NCI-H1092 treated with DMSO at 0.1 percent for 48 hours (cell line): ENCODE measurements around the gene WDR7.

Experiments used
- DNase-seq: peaks from one replicate; lab custom pipeline; 2025; lab: John Stamatoyannopoulos, UW

Gene WDR7

DNA sequence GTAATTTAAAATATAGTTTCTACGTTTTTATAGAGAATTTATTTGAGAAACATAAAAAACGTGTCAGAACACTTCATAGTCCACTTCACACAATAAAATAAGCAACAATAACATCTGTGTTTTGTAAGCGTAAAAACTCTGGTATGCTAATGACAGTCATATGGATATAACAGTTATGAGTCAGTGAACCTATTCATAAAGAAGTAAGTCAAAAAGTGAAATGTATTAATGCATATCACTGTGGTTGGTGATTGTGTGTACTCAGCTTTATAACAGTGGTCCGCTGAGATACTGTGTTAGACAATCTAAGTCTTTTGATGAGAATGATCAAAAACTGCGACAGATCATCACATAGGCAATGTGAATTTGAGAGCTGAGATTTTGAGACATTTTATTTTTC lies 153.2 kb downstream of the WDR7 start:
- DNase-seq = no peak

DNA sequence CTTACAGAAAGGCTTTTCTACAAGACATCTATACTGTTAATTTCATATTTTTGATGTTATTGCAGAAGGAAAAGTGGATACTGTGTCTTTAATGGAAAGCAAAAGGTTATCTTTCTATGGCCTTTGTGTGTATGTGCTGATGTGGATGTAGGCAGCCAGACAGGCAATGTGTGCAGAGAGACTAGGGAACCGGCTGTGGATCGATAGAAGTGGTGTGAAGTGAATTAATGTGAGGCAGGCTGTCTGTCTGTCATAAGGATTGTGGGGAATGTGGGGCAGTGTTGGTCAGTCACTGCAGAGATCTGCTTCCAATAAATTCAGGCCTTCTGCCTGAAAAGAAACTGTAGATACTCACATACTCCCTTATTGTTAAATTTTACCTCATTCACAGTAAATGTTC lies 156.7 kb downstream of the WDR7 start:
- DNase-seq = no peak

DNA sequence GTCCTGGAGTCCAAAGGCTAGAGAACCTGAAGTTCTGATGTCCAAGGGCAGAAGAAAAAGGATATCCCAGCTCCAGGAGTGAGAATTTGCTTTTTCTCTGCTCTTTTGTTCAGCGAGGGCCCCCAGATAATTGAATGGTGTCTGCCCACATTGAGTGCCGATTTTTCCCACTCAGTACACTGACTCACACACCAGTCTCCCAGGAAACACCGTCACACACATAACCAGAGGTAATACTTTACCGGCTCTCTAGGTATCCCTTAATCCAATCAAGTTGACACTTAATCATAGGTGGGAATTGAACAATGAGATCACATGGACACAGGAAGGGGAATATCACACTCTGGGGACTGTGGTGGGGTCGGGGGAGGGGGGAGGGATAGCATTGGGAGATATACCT lies 161.5 kb downstream of the WDR7 start:
- no peak for DNase-seq

DNA sequence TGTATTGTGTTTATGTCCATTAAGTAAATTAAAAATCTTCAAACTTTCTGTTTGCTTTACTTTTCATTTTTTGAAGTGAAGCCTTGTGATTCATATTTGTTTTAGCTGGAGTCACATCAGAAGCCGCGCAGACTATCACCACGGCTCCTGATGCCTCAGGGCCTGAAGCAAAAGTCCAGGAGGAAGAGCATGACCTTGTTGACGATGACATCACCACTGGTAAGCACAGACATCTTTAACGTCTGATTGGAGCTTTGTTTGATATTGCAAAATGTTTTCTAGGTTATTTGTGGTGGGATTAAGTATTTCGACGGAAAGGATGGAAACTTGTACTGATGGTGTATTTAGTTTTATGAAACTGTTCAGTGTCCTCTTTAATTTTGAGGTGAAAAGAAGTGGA lies 164.8 kb downstream of the WDR7 start:
- DNase-seq = no peak

DNA sequence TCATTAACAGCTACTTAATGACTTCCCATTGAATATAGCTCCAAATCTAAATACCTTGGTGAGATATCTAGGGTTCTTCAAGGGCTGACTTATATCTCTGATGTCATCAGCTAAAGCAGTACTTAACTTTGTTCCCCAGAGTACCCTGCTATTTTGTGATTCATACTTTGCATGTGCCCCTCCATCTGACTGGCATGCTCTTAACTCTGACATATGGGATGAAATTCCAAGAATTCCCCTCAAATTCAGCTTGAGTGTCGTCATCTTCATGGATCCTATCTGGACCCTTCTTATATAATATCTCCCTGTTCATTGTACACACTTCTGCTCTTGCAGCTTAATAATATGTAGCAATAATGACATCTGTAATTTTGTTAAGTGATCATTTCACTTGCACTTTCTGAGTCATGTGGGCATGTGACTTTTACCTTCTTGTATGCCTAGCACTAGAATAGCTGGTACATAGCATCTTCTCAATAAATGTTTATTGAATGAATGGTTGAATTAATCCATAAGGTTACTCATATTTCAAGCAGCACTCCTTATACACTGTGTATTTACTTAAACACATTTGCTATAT lies 172.9 kb downstream of the WDR7 start:
- no peak for DNase-seq

DNA sequence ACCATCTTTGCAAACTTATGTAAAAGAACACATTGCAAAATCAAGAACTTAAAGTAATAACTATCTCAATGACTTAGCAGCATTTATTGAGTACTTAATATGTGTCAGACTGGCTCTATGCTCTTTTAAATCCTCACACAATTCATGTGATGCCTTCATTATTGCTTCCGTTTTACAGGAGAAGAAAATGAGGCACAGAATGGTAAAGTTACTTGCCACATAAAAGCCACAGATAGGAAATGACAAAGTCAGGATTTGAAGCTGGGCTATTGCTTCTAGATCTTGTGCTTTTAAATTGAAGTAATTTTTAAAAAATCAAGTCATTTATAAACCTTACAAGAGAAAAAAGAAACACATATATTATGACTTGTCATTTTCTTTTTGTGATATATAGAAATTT lies 174.2 kb downstream of the WDR7 start:
- DNase-seq = no peak

DNA sequence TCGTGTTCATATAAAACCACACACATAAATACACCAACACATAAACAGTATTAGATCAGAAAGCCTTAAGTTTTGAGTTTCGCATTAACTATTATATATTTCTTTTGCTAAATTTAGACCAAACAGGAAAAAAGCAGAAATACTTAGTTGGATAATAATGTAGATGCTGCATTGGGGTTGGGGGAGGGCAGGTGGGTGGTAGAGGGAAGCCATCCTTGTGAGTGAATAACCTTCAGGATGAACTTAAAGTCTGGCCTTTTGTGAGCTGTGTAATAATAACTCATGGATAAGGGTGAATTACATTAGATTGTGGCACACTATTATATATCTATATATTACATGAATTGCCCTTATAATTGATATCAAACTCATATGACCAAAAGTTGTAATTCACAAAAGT lies 174.7 kb downstream of the WDR7 start:
- DNase-seq = no peak

DNA sequence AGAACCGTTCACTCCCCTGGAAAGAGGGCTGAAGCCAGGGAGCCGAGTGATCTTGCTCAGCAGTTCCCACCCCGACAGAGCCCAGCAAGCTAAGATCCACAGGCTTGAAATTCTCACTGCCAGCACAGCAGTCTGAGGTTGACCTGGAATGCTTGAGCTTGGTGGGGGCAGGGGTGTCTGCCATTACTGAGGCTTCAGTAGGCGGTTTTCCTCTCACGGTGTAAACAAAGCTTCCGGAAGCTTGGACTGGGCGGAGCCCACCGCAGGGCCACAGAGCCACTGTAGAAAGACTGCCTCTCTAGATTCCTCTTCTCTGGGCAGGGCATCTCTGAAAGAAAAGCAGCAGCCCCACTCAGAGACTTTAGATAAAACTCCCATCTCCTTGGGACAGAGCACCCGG lies 180.8 kb downstream of the WDR7 start:
- no peak for DNase-seq

DNA sequence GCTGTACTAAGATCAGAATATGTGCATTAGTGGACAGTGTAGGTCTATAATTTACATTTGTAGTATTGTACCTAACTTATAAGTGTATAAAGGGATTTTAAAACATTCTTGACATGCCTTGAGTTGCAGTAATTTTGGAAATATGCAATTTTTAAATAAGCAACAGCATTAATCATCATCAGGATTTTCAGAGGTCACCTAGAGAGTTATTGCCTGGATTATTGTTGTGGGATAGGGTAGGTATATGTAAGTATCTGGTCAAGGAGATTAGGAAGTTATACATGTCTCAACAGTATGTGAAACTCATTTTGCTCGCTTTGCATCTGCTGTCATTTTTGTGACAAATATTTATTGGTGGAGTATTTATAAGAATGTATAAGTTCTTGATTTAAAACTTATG lies 184.2 kb downstream of the WDR7 start:
- no peak for DNase-seq

DNA sequence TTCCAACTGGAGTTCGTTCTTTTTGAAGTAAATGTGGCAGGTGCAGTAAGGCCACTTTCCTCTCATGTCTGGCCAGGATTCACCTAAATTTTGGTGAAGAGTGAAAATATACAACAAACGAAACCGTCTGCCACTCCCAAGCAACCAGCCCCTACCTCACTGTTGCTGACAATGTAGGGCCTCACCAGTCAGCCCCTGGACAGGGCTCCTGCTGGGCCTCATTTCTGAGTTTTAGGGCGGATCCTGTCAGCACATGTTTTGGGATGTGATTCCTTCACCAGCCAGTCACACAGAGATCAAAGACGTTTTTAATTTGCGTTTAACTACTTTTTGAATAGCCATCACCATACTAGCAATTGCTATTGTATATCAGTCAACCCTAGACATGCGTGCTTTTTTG lies 185.0 kb downstream of the WDR7 start:
- no peak for DNase-seq

DNA sequence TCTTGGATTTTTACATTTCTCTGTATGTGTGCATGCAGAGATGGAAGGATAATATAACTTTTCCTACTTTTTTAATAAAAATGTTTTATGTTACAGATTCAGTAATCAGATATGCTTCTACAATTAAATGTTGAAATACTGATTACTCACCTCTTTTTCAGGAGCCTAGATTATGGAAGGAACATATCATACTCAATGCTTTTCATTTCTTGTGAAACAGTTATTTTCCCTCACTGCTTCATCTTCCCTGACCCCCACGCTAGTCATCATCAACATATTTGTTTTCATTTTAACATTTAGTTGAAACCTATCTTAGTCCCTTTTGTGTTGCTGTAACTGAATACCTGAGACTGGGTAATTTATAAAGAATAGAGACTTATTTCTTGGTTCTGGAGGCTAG lies 190.7 kb downstream of the WDR7 start:
- DNase-seq = no peak

DNA sequence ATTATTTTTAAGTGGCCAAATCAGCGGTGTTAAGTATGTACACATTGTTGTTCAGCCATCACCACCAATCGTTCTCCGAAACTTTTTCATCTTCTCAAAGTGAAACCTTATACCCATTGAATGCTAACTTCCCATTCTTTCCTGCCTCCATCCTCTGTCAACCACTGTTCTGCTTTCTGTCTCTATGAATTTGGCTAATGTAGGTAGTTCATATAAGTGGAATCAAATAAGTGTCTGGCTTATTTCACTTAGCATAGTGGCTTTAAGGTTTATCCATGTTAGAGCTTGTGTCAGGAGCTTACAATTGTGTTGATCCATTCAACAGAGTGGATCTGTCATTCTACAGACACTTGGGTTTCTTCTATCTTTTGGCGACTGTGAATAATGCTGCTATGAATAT lies 192.1 kb downstream of the WDR7 start:
- no peak for DNase-seq

DNA sequence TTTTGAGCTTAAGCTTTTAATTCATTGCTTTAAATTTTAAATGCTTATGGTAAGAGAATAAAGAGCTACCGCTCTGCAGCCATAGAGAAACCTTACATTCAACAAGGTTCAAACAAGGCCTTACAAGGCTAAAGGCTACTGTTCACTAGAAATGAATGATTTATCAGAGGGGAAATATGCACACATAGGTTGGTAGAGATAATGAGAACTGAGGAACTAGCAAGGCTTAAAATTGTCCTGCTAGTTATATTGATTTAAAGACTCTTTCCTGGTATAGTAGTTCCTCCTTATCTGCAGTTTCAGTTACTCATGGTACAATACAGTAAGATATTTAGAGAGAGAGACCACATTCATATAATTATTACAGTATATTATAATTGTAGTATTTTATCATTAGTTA lies 193.4 kb downstream of the WDR7 start:
- DNase-seq = no peak

DNA sequence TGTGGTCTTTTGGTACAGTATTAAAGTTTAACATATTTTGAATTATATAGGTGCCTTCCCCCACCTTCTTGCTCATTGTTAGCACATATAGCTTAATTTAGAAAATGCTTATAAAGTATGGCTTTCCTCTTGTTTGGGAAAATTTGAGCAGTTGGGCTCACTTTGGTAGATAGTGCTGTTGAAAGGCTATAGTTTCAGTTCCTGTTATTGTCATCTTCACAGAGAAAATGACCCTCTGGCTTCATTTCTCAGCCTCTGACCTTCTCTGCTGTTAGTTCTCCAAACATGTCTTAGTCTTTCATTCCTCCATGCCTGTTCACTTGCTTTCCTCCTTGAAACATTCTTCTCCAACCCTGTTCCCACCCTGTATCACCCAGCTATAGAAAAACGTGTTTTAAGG lies 200.6 kb downstream of the WDR7 start:
- no peak for DNase-seq

DNA sequence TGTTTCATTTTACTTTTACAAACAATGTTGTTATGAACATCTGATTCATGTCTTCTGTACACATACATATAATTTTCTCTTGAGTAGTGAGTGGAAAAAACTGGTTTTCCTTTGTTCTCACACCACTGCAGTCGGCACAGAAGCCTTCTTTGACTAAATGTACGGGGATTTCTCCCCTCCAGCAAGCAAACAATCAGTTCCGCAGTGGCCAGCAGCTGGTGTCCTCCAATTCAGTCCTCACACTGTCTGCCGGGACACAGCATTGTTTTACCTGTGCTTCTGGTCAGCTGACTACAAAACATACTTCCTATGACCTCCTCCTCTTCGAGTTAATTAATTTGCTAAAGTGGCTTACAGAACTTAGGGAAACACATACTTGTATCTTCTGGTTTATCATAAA lies 202.8 kb downstream of the WDR7 start:
- no peak for DNase-seq

DNA sequence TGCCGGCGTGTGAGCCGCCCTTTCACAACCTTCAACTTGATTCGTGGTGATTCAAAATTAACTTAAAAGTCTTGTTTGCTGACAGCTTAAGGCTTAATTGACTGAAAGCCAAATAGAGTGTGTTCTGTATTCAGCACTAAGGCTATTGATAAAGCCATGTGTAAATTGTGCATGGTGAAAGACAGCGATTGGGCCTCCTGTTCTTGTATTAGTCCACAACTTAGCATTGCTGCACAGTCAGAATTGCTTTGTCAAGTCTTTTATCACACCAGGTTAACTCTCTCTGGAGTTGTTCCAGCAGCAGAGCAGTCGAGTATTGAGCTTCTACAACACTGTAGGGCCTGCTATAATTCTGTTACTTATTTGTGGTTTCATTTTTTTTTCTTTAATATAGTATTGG lies 210.1 kb downstream of the WDR7 start:
- DNase-seq = peak; percentile 61

DNA sequence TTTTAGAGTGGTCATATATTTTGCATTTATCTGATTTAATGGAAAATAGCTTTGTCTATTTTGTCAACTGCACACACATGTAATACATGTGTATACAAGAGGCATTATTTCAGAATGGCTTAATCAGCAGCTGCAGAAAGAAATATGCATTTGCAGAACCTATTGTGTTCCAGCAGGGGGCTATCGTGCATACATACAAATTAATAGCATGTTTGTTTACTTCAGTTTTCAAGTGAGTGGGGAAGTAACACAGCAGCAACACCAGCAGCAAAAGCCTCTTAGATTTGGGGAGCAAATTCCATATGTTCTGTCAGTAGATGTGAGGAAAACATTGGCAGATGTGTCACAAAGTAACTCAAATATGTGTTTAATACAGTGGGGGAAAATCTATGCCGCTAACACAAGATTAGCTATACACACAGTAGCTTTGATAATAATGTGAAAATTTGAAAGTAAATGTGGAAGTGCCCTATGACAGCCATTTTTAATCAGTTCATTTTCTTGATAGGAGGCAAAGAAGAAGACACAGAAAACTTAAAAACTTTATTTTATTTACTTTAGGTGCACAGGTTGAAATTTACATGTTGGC lies 218.1 kb downstream of the WDR7 start:
- DNase-seq = peak; percentile 68

DNA sequence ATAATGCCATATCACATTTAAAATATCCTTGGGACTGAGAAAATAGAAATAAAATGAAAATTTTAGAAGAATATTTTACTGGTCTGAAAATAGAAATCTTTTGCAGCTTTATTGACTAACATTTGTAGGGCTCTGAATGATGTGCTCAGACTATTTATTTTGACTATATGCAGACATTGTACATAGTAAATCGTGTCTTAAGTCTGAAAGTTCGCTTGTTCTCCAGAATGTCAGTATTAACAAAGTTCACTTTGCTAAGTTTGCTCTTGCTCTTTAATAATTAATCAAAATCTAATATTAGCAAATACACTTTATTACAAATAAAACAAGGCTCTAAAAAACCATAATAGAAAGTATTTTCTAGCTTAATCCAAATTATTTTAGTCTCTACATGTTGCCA lies 219.8 kb downstream of the WDR7 start:
- DNase-seq = no peak

DNA sequence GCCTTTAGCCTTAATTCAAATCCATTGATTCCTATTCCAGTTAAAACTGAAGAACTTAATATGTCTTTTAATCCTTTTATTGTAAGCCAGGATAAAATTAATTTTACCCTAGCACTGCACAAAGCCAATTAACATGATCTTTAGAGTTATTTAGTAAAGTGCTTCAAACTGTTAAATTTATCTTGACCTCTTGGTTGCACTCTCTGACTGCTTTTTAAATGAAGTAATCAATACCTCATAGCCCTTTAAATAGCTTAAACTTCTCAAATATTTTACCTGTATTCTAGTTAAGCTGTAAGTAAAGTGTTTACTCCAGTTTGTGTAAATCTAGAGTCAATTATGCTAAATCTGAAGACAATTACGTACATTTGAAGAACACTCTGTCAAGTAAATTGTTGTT lies 221.0 kb downstream of the WDR7 start:
- no peak for DNase-seq

DNA sequence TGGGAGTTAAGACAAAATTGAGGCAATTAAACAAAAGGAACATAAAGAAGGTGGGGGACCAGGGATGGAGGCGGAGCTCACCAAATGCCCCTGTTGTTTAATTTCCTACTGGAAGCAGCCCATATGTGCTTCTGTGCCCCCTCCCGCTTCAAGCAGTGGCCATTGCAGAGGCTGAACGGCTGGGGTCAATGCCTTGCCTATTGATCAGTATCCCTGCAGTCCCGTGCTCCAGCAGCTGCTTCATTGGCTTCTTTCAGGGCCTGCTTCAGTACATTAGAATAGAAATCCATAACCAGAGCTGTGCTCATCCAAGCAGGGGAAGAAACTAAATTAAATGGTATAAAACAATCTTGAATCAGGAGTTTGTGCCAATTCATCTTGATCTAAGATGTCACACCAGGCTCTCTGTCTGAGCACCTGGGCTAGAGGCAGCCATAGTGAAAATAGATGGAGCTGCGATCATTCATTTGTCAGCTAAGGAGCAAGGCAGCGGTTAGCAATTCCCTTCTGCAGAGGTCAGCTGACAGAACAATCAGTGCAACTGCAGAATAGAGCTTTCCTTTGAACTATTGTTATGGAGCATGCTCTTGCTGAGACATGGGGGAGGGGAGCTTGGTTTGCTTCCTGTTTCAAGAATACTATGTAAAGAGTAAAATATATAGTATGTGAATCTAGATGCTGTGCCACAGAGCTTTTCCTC lies 222.4 kb downstream of the WDR7 start:
- no peak for DNase-seq

DNA sequence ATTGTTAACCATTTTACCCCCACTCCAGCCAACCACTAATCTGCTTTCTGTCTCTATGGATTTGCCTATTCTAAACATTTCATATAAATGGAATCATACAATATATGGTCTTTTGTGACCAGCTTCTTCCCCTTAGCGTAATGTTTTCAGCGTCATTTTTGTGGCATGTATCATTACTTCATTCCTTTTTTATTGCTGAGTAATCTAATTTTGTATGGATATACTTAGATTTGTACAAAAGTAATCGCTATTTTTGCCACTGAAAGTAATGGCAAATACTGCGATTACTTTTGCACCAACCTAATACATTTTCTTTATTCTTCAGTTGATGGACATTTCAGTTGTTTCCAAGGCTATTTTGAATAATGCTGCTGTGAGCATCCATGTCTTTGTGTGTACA lies 227.6 kb downstream of the WDR7 start:
- no peak for DNase-seq

DNA sequence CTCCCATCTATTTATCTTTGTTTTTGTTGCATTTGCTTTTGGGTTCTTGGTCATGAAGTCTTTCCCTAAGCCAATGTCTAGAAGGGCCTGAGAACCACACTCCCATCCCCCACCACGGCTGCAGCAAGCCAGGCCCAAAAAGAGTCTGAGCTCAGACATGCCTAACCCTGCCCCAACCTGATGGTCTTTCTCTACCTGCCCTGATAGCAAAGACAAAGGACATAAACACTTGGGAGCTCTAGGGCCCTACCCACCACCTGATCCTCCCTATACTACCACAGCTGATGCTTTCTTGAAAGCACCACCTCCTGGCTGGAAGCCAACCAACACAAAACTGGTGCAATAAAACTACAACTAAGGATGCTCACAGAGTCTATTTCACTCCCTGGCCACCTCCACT lies 233.4 kb downstream of the WDR7 start:
- no peak for DNase-seq

DNA sequence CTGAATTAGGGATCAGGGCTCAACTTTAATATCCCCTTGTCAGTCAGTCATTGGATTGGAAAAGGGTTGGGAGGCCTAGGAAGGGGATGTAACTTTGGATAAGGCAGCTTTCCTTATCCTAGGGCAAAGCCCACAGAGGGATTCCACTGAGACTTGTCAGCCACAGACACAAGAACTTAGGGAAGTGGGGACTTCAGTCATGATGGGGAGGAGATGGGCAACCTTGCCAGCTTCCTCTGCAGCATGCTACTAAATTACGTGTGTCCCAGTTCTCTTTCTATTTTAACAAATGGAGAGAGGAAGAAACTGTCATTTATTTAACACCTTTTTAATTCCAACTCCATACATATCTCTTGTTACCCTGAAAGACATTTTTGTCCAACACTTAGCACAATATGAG lies 237.8 kb downstream of the WDR7 start:
- DNase-seq = no peak

DNA sequence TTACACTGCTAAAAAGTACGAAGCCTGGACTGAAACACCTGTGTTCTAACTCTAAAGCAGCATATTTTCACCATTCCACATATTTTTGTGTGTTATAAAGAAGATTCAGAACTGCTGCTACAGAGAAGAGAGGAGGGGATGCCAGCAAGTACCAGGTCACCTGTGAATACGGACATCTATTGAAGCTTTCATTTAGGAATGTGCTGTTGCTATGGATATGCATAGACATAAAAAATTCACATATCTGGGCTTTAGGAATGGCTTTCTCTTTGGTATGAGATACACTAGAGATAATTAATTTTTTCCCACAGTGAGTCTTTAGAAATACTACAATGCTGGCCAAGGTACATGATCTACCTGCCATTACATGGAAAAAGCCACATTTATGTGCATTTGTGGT lies 238.5 kb downstream of the WDR7 start:
- no peak for DNase-seq
